HepG2 (cell line): ENCODE data around the gene LDAH. TPM values are rescaled to one million over a fixed set of nuclear protein-coding genes. Genes with fewer than 3 reads are reported as not detected.
A peak's percentile ranks its signal among the peaks of the same experiment; 100 is the strongest.

Experiments
- GATA4 ChIP-seq: sonication (generic); IDR thresholded peaks from 2 replicates; pipeline ENCODE4 v1.6.1; 2016; ENCODE audit warnings: antibody characterized with exemption, low read depth, borderline replicate concordance
- GLI4 ChIP-seq: sonication (generic); formaldehyde crosslinking; IDR thresholded peaks from 2 replicates; pipeline ENCODE4 v1.5.1; 2020; ENCODE audit warnings: missing genetic modification reagents, mild to moderate bottlenecking, moderate library complexity, borderline replicate concordance
- HIC2 ChIP-seq: sonication (generic); formaldehyde crosslinking; IDR thresholded peaks from 2 replicates; pipeline ENCODE4 v1.9.0; 2022; ENCODE audit warnings: low read depth, missing genetic modification reagents
- IRF2 ChIP-seq: IDR thresholded peaks from 2 replicates; pipeline ENCODE4 v1.6.1; 2018; ENCODE audit warnings: missing genetic modification reagents, missing compliant biosample characterization
- JARID2 ChIP-seq: sonication (generic); formaldehyde crosslinking; IDR thresholded peaks from 2 replicates; pipeline ENCODE4 v1.8.1; 2023; ENCODE audit warnings: missing genetic modification reagents, inconsistent platforms; ENCODE audit not compliant: insufficient replicate concordance
- KDM5A ChIP-seq: fragments of 200-600 bp; sonication (generic); IDR thresholded peaks from 2 replicates; pipeline ENCODE4 v1.7.0; 2018; ENCODE audit warnings: antibody characterized with exemption, mild to moderate bottlenecking, low read length, borderline replicate concordance
- POGZ ChIP-seq: sonication (generic); formaldehyde crosslinking; IDR thresholded peaks from 2 replicates; pipeline ENCODE4 v1.4.0; 2020; ENCODE audit warnings: mild to moderate bottlenecking, missing genetic modification reagents
- SAFB2 ChIP-seq: sonication (generic); formaldehyde crosslinking; IDR thresholded peaks from 2 replicates; pipeline ENCODE4 v1.5.1; 2020; ENCODE audit warnings: missing genetic modification reagents, low read depth, mild to moderate bottlenecking, borderline replicate concordance
- SKI ChIP-seq: fragments of 450-650 bp; IDR thresholded peaks from one replicate; pipeline ENCODE4 v1.6.1; 2018; ENCODE audit warnings: mild to moderate bottlenecking; ENCODE audit not compliant: partially characterized antibody
- TP53 ChIP-seq: sonication (generic); formaldehyde crosslinking; conservative IDR thresholded peaks from 2 replicates; pipeline ENCODE4 v1.4.0; 2020; ENCODE audit warnings: missing genetic modification reagents
- ZNF121 ChIP-seq: sonication (generic); formaldehyde crosslinking; IDR thresholded peaks from 2 replicates; pipeline ENCODE4 v1.5.0; 2020; ENCODE audit warnings: mild to moderate bottlenecking, missing genetic modification reagents
- ZNF138 ChIP-seq: sonication (generic); formaldehyde crosslinking; IDR thresholded peaks from 2 replicates; pipeline ENCODE4 v1.5.0; 2020; ENCODE audit warnings: mild to moderate bottlenecking, low read depth, missing genetic modification reagents
- ZNF205 ChIP-seq: IDR thresholded peaks from 2 replicates; pipeline ENCODE4 v1.6.1; 2018; ENCODE audit warnings: missing biosample characterization, missing genetic modification reagents
- ZNF235 ChIP-seq: sonication (generic); formaldehyde crosslinking; IDR thresholded peaks from 2 replicates; pipeline ENCODE4 v1.8.1; 2023; ENCODE audit warnings: mild to moderate bottlenecking, missing genetic modification reagents, borderline replicate concordance
- ZNF260 ChIP-seq: sonication (generic); formaldehyde crosslinking; IDR thresholded peaks from 2 replicates; pipeline ENCODE4 v1.4.0; 2020; ENCODE audit warnings: missing genetic modification reagents, low read depth, mild to moderate bottlenecking, borderline replicate concordance
- ZNF672 ChIP-seq: sonication (generic); formaldehyde crosslinking; IDR thresholded peaks from 2 replicates; pipeline ENCODE4 v1.8.1; 2022; ENCODE audit warnings: missing genetic modification reagents
- ZNF691 ChIP-seq: sonication (generic); formaldehyde crosslinking; IDR thresholded peaks from 2 replicates; pipeline ENCODE4 v1.4.0; 2020; ENCODE audit warnings: missing genetic modification reagents, low read depth, mild to moderate bottlenecking, borderline replicate concordance
- ZNF747 ChIP-seq: sonication (generic); formaldehyde crosslinking; IDR thresholded peaks from 2 replicates; pipeline ENCODE4 v1.8.1; 2023; ENCODE audit warnings: missing genetic modification reagents, mild to moderate bottlenecking, borderline replicate concordance
- ZNF781 ChIP-seq: sonication (generic); formaldehyde crosslinking; IDR thresholded peaks from 2 replicates; pipeline ENCODE4 v1.5.1; 2020; ENCODE audit warnings: borderline replicate concordance, mild to moderate bottlenecking, missing genetic modification reagents; ENCODE audit errors: not compliant biosample characterization
- ZNF83 ChIP-seq: sonication (generic); formaldehyde crosslinking; IDR thresholded peaks from 2 replicates; pipeline ENCODE4 v1.4.0; 2020; ENCODE audit warnings: missing genetic modification reagents, mild to moderate bottlenecking, borderline replicate concordance
- ZNF891 ChIP-seq: sonication (generic); formaldehyde crosslinking; IDR thresholded peaks from 2 replicates; pipeline ENCODE4 v1.5.0; 2020; ENCODE audit warnings: mild to moderate bottlenecking, missing genetic modification reagents
- polyA plus RNA-seq, 8 experiments: library from polyadenylated mRNA; depleted of rRNA in 3 of 8; stranded (reverse) in 7 of 8; unstranded in 1 of 8; fragments of >200 nt; fragmentation: Illumina TruSeq in 4 of 8; extraction: Trizol in 4 of 8; gene quantifications; 2 replicates each; pipeline versions ENCODE4 v1.2.1 to v1.2.3, GENCODE V29; 2011 to 2016; ENCODE audit warnings: low read depth in 4 of 8, missing spikeins in 1 of 8, mixed read lengths in 1 of 8; ENCODE audit not compliant: insufficient read depth in 1 of 8
- total RNA-seq, 5 experiments: library from RNA; depleted of rRNA; stranded (reverse); fragments of >200 nt; fragmentation: Illumina TruSeq; extraction: Trizol; gene quantifications; 2 replicates each; pipeline ENCODE4 v1.2.3, GENCODE V29; 2016; ENCODE audit warnings: low read depth in 1 of 5
- TF ChIP-seq, protein P1 (sequence below), 2 experiments: fragments of 450-650 bp in 1 of 2; sonication (generic) in 1 of 2; formaldehyde crosslinking; IDR thresholded peaks; 2 replicates each; pipeline versions ENCODE4 v1.5.0 to v1.8.0; 2020 to 2022; ENCODE audit warnings: mild to moderate bottlenecking in 1 of 2, missing genetic modification reagents in 1 of 2
- TF ChIP-seq, protein P2 (sequence below): sonication (generic); formaldehyde crosslinking; IDR thresholded peaks from 2 replicates; pipeline ENCODE4 v1.5.0; 2020; ENCODE audit warnings: missing genetic modification reagents, mild to moderate bottlenecking, borderline replicate concordance

Gene LDAH
- total and polyA plus RNA-seq, 2 of the 13 experiments (the other 11 are each of a cell fraction or from before 2014, with no cell fraction given) = 28.8 to 46.2 TPM

DNA sequence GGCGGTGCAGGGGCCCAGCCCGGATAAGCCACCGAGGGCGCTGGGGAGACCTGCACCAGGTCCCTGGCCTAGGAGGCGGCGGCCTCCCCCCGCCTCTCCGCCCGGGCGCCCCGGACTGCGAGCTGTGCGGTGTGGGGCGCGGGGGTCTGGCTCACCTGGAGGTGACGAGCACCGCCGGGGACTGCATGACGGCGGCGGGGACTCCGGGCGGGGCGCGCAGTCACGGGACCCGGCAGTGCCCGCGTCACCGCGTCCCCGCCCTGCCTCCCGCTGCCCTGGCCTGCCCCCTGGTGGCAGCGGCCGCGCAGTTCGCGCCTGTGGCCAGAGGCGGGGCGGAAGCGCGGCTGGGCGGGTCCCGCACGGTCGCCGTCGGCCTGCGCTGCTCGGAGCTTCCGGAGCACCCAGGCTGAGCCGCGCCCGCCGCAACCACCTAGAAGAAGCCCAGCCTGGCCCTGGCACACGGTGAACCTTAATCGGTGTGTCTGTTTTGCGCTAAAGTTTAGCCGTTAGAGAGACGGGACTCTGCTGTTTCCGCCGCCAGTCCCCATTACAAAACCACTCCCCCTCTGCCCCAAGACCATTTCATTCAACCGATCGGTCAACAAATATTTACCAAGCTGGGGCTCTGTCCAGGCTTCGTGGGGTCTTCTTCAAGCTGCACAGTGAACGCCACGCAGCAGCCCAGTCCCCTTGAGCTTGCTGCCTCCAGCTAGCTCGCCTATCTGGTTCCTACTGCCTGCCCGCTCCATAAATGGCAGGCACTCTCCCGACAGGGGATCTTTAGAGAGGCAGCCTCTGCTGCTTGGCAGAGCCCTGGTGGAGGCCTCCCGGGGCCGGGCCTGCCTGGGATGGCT is 171.8 kb downstream of the LDAH start, which contains the start of gene HS1BP3 (continued):
- TF ChIP-seq ZNF747 (CRISPR knock-in tag) (0 out of 2 replicates have a peak, but pooled peaks have one; percentile 27), ZNF691 (CRISPR knock-in tag) (peak; percentile 87; the same call in 1 of the 2 replicates), ZNF138 (peak; percentile 52; the same call in 1 of the 2 replicates), SKI (peak; percentile 77), HIC2 (CRISPR knock-in tag) (peak; percentile 61), ZNF235 (peak; percentile 99), JARID2 (CRISPR knock-in tag) (peak; percentile 80), KDM5A (0 out of 2 replicates have a peak, but pooled peaks have one; percentile 30), POGZ (CRISPR knock-in tag) (peak; percentile 80), ZNF781 (CRISPR knock-in tag) (no peak), SAFB2 (CRISPR knock-in tag) (peak; percentile 95; the same call in 1 of the 2 replicates), ZNF83 (CRISPR knock-in tag) (no peak), GATA4 (peak; percentile 50; the same call in 1 of the 2 replicates), ZNF260 (CRISPR knock-in tag) (no peak), TP53 (CRISPR knock-in tag) (0 out of 2 replicates have a peak, but pooled peaks have one; percentile 70), ZNF672 (CRISPR knock-in tag) (0 out of 2 replicates have a peak, but pooled peaks have one; percentile 74), GLI4 (CRISPR knock-in tag) (0 out of 2 replicates have a peak, but pooled peaks have one; percentile 22), IRF2 (CRISPR knock-in tag) (peak; percentile 62; the same call in 1 of the 2 replicates), ZNF121 (CRISPR knock-in tag) (no peak; the same call in 1 of the 2 replicates), ZNF891 (CRISPR knock-in tag) (no peak), ZNF205 (CRISPR knock-in tag) (peak; percentile 66; the same call in 1 of the 2 replicates)
- TF ChIP-seq, protein P1, sequence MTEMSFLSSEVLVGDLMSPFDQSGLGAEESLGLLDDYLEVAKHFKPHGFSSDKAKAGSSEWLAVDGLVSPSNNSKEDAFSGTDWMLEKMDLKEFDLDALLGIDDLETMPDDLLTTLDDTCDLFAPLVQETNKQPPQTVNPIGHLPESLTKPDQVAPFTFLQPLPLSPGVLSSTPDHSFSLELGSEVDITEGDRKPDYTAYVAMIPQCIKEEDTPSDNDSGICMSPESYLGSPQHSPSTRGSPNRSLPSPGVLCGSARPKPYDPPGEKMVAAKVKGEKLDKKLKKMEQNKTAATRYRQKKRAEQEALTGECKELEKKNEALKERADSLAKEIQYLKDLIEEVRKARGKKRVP (CRISPR knock-in tag; IDR thresholded peaks at IDR 0.05) = peak in 1 of 2 experiments; percentile 70; a peak in 2 of 4 replicates
- TF ChIP-seq, protein P2, sequence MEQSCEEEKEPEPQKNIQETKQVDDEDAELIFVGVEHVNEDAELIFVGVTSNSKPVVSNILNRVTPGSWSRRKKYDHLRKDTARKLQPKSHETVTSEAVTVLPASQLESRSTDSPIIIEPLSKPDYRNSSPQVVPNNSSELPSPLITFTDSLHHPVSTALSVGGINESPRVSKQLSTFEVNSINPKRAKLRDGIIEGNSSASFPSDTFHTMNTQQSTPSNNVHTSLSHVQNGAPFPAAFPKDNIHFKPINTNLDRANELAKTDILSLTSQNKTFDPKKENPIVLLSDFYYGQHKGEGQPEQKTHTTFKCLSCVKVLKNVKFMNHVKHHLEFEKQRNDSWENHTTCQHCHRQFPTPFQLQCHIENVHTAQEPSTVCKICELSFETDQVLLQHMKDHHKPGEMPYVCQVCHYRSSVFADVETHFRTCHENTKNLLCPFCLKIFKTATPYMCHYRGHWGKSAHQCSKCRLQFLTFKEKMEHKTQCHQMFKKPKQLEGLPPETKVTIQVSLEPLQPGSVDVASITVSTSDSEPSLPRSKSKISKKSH = 0 out of 2 replicates have a peak, but pooled peaks have one; percentile 39
